ENCODE measurements around the gene FAM13A. TPM values are rescaled to one million over a fixed set of nuclear protein-coding genes. Genes with fewer than 3 reads are reported as not detected.

Gene FAM13A
- total and polyA plus RNA-seq, 8 donors, result 6.0 to 132 (median 45.7) TPM

DNA sequence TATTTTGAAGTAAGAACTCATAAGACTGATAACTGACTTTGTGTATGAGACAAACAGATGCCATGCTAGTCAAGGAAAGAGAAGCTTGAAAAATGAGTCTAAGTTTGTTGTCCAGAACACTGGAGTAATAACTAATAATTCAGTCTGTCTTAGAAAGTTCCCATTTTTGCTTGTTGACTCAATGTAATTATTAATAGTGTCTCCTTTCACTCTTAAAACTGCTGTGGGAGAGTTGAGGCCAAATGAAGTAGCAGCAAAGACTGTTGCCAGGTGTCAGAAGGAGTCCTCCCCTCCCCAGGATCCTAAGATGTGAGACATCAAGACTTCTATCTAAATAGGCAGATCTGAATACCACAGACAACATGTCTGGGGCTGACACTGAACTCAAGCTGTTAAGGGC is 20.8 kb upstream of the FAM13A start:
- TF ChIP-seq POLR2A (IDR thresholded peaks at IDR 0.05), result no peak
- TF ChIP-seq POLR2AphosphoS5 (IDR thresholded peaks at IDR 0.05), result no peak
- no peak for TF ChIP-seq EP300 (IDR thresholded peaks at IDR 0.05)
- TF ChIP-seq, protein P1, sequence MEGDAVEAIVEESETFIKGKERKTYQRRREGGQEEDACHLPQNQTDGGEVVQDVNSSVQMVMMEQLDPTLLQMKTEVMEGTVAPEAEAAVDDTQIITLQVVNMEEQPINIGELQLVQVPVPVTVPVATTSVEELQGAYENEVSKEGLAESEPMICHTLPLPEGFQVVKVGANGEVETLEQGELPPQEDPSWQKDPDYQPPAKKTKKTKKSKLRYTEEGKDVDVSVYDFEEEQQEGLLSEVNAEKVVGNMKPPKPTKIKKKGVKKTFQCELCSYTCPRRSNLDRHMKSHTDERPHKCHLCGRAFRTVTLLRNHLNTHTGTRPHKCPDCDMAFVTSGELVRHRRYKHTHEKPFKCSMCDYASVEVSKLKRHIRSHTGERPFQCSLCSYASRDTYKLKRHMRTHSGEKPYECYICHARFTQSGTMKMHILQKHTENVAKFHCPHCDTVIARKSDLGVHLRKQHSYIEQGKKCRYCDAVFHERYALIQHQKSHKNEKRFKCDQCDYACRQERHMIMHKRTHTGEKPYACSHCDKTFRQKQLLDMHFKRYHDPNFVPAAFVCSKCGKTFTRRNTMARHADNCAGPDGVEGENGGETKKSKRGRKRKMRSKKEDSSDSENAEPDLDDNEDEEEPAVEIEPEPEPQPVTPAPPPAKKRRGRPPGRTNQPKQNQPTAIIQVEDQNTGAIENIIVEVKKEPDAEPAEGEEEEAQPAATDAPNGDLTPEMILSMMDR (IDR thresholded peaks at IDR 0.05), result no peak
- Histone ChIP-seq H3K27ac (no peak overlapping the region), H3K9me3 (peaks cover 0 to 18% (median 7%) of the 10 kb centered on the region in 4 donors), H3K4me1 (no peaks in the 10 kb centered on the region), H3K36me3 (no peaks in the 10 kb centered on the region), H3K27me3 (no peaks in the 10 kb centered on the region), H3K4me3 (no peak overlapping the region)
- intact Hi-C loops (cut with DNase I; ENCODE audit: low total_unique reads), result no loop called here
- DNase-seq, result no peak

DNA sequence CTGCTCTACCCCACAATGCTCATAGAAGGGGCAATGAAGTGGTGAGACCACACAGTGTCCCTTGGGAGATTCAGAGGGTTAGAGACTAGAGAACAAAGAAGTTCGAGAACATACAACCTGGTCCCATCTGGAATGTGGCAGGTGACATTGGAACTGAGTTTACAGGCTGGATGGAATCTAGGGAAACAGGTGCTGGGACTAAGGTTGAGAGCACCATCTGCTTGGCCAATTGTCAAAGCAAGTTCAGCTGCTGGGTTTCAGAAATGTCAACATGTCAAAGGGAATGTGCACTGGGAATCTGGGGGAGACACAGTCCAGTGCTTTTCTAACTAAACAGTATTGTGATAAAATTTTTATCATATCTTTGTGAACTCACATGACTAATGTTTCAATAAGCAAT is 15.9 kb upstream of the FAM13A start:
- H3K4me1 ChIP-seq, result no peaks in the 10 kb centered on the region
- TF ChIP-seq EP300 (IDR thresholded peaks at IDR 0.05) (no peak), POLR2A (IDR thresholded peaks at IDR 0.05) (no peak), POLR2AphosphoS5 (IDR thresholded peaks at IDR 0.05) (no peak)
- TF ChIP-seq, protein P1 (IDR thresholded peaks at IDR 0.05), result no peak
- DNase-seq, result peak in 1 of 2 donors; percentile 32
- intact Hi-C loops (cut with DNase I; ENCODE audit: low total_unique reads), result no loop called here
- no peaks in the 10 kb centered on the region for H3K27me3 ChIP-seq
- no peak overlapping the region for H3K4me3 ChIP-seq
- H3K36me3 ChIP-seq, result no peaks in the 10 kb centered on the region
- WGBS, 5 donors, result 73 to 79% (median 79%) methylated on average over 1 of the region's 1 CpG
- no peak overlapping the region for H3K27ac ChIP-seq
- H3K9me3 ChIP-seq, result peaks cover 0 to 5% (median 2%) of the 10 kb centered on the region in 4 donors

DNA sequence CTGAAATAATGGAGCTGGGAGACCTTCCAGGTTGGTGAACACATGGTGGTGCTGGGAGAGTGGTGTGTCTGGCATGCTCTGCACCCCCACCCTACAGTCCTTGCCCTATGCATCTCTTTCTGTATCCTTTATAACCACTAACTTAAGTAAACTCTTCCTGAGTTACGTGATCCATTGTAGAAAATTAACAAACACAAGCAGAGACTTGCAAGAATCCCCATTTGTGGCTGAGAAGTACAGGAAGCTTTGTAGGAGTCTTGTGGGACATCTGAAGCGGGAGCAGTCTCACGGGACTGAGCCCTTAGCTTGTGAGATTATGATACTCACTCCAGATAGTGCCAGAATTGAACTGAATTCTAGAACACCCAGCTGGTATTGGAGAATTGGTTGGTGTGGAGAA is 14.3 kb upstream of the FAM13A start:
- no peak for DNase-seq
- 82 to 91% (median 85%) methylated on average over 3 of the region's 3 CpGs for WGBS, 5 donors
- H3K4me3 ChIP-seq, result no peak overlapping the region
- intact Hi-C loops (cut with DNase I; ENCODE audit: low total_unique reads), result no loop called here
- TF ChIP-seq EP300 (IDR thresholded peaks at IDR 0.05), result no peak
- TF ChIP-seq, protein P1 (IDR thresholded peaks at IDR 0.05), result no peak
- no peaks in the 10 kb centered on the region for H3K27me3 ChIP-seq
- H3K9me3 ChIP-seq, result no peaks in the 10 kb centered on the region
- no peaks in the 10 kb centered on the region for H3K4me1 ChIP-seq
- no peak overlapping the region for H3K27ac ChIP-seq
- H3K36me3 ChIP-seq, result no peaks in the 10 kb centered on the region

DNA sequence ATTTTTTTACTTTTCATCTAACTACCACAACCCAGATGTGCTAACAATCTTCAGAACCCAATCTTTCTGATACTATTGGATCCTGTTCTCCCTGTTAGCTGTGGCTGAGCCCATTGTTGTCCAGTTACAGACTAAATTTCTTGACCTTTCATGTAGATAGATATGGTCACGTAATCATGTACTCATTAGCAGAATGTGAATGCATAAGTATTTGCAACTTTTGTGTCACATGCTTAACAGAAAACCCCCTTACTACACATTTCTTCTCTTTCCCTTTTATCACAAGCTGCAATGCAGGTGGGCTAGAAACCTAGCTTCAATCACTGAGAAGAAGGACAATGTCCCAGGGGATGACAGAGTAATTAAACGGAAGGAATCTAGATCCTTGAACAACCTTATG is 13.1 kb upstream of the FAM13A start:
- DNase-seq, result no peak
- Histone ChIP-seq H3K4me3 (no peak overlapping the region), H3K27me3 (no peaks in the 10 kb centered on the region), H3K27ac (no peak overlapping the region), H3K4me1 (no peaks in the 10 kb centered on the region), H3K36me3 (no peaks in the 10 kb centered on the region), H3K9me3 (no peaks in the 10 kb centered on the region)
- intact Hi-C loops (cut with DNase I; ENCODE audit: low total_unique reads), result no loop called here
- 79 to 91% (median 87%) methylated on average over 2 of the region's 2 CpGs for WGBS, 5 donors
- no peak for TF ChIP-seq POLR2A (IDR thresholded peaks at IDR 0.05)
- TF ChIP-seq POLR2AphosphoS5 (IDR thresholded peaks at IDR 0.05), result no peak
- no peak for TF ChIP-seq EP300 (IDR thresholded peaks at IDR 0.05)
- TF ChIP-seq, protein P1 (IDR thresholded peaks at IDR 0.05), result no peak
